HG03196 (cell line): ENCODE results near the gene ATP13A1.
A peak's percentile ranks its signal among the peaks of the same experiment; 100 is the strongest.

Experiments used
- ATAC-seq: cut with Tn5 transposase; IDR thresholded peaks from one replicate; pipeline ENCODE4 v1.9.1; 2021; ENCODE audit not compliant: unreplicated experiment

Gene ATP13A1

GRCh38 chr19:19645233-19645870 is 18.1 kb downstream of the ATP13A1 start:
- no peak for ATAC-seq

- no peak for ATAC-seq
Observed at GRCh38 chr19:19644054-19644388, 19.5 kb downstream of the ATP13A1 start.

GRCh38 chr19:19643158-19644053 is 20.1 kb downstream of the ATP13A1 start, which contains the start of gene GMIP:
TSS of gene GMIP (minus strand) at chr19:19643657. CDS start at chr19:19643529, 128 bp downstream.
- ATAC-seq, result peak; percentile 59

DNA sequence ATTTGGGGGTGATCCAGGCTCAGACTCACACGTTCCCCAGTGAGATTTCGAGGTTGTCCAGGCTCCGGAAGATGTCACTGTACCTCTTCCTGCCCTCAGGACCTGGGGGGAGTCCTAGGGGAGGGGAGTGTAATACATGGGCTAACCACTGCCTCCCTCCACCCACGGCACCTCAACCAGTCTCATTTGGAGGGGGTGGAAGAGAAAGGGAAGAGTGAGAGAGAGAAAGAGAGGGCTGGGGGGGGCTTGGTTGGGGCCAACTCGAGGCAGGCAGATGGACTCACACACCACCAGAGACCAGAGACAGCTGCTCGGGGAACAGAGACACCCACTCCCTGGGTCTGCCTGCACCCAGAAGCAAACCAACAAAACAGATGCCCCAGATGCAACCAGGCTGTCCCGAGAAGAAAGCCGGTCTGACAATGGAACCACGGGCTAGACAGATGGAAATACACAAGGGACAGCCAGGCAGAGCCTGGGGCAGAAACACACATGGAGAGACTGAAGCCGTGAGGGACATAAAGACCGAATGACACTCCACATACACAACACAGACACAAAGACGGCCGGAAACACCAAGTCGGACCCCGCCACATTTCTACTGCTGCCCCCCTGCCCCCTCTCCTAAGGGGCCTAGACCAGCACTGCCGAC is 20.8 kb downstream of the ATP13A1 start:
- ATAC-seq, result peak; percentile 8

DNA sequence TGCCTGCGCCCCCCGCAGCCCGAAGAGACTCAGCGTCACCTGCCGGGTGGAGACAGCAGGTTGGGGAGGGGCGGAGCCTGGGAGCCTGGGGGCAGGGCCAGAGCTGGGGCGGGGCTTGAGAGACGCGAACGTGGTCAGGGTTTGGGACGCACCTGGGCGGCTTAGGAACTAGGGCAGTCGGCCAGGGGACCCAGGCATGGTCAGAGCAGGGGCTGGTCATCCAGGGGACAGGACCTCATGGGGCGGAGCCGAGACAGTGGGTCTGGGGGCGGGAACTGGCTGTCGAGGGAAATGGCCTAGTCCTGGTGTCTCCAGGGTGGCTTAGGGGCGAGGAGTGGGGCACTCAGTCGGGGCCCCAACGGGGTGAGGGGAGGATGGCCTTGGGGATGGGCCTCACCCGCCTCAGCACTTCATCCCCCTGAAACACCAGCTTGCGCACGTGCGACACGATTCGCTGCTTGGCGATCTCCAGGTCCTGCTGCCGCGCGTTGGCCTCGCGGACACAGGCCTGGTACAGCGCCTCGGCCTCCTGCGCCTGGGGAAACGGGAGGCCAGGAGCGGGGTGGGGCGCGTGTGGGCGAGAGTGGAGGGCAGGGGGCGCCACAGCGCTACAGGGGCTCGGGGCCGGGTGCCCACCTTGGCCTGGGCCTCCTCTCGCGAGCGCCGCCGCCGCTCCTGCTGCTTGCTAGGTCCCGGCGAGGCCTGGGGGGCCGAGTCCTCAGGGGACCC is 25.8 kb downstream of the ATP13A1 start:
- ATAC-seq, result no peak

DNA sequence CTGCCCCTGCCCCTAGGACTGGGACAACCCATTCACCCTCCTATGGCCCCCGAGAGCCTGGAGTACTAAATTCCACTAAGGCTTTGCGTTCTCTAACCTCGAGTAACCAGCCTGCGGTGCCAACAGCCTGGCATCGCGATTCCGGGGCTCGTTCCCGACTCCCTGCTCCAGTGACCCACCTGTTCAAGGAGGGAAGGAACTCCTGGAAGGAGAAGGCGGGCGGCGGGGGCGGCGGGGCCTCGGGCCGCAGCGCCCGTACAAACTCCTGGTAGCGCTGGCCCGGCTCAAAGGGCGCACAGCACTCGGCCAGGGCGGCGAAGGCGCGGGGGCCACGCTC is 26.3 kb downstream of the ATP13A1 start:
- no peak for ATAC-seq

DNA sequence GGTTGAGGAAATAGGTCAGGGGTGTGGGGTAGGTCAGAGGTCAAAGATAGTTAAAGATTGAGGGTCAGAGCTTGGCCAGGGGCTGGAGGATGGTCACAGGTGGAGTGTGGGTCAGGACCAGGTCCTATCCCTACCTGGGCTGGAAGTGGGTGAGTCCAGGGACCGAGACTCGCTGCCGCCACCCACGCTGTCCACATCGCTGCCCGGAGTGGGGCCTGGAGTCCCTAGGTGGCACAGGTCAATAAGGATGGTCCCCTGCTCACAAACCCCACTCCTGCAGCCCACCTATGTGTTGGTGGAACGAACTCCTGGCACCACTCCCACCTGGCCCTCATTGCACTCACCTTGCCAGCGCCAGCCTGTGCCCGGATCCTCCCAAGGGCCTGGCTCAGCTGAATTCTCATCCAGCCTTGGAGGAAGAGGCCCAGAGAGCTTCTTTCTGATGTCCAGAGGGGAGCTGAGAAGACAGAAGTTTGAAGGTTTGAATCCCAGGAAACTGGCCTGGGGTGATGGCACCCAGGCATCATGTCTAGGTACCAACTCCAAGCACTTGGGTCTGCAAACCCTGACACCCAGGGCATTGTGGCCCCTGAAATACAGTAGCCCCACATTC is 26.8 kb downstream of the ATP13A1 start:
- ATAC-seq, result no peak

DNA sequence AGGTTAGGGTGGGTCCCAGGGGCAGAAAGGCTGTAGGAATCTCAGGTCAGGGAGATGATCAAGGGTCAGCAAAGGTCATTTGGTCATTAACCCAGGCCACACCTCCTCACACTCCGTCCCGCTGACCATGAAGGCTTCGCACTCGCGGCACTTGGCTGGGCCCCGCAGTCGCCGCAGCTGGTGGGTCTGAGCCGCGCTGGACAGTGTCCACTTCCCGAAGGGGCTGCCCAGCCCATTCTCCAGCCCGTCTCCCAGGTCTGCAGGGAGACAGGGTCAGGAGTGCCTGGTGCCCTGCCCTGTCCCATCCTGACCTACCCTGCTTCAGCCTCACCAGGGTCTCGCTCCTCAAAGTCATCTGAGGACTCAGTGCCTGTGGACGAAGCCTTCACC is 28.2 kb downstream of the ATP13A1 start:
- no peak for ATAC-seq

GRCh38 chr19:19634516-19635312 is 28.8 kb downstream of the ATP13A1 start:
- no peak for ATAC-seq

DNA sequence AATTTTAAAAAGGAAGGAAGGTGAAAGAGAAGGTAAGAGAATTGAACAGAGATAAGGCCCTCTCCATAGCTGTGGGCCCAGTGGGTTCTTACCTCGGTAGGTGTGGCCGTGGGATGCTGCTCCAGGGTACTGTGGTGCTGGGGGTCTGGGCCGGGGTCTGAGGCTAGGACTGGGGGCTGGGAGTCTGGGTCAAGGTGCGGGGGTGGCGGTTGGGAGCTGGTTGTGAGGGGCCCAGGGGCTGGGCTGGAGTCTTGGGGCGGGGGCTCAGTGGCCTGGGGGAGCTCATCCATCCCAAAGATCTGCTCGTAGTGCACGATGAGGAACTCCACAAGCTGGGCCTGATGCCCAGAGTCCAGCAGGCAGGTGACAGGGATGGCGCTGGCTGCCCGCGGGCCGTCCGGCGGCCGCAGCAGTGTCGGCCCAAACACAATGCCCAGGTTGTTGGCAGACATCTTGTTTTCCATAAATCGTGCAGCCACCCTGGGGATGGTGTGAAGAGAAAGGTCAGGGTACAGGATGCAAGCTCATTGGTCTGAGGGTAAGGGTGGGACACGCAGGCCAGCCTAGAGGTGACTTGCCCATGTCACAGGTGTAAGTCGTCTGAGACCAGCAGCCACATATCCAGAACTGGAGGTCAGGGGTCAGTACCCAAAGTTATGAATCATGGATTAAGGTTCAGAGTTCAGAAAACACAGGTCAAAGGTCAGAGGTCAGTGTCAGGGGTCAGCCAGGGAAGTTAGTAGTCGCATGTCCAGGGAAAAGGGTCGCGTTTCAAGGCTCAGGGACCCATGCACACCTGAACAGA is 29.6 kb downstream of the ATP13A1 start:
- no peak for ATAC-seq

GRCh38 chr19:19632661-19633060 is 30.8 kb downstream of the ATP13A1 start:
- no peak for ATAC-seq

DNA sequence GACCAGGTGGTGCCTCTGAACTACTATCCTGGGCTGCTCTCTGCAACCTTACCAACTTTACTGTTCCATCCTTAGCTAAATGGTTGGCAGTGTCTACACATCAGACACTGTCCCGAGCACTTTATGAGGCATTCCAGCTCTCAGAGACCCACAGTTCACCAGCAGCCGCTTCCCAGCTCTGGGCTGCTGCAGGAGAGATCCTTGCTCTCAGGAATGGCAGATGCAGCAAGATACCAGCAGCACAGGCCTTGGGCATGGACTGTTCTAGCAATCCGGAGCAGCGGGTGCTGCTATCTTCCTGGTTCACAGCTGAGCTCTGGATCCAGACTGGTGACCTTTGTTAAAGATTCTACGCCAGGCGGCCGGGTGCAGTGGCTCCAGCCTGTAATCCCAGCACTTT is 32.1 kb downstream of the ATP13A1 start:
- ATAC-seq, result no peak

DNA sequence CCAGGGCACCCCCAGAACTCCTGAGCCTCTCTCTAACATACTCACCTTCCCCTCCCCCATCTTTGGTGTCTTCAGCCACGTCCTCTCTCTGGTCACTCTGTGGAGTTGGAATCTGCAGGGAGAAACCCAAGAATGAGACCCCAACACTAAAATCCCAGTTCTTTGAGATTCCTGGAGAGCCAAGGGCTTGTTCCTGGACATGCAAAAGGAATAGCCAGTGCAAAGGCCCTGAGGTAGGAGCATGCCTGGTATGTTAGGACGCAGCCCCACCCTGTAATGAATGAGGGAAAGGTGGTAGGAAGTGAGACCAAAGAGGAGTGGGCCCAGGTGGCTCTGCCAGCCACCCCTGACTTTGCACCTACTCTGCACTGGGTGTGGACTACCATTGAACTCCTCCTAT is 33.0 kb downstream of the ATP13A1 start:
- no peak for ATAC-seq

DNA sequence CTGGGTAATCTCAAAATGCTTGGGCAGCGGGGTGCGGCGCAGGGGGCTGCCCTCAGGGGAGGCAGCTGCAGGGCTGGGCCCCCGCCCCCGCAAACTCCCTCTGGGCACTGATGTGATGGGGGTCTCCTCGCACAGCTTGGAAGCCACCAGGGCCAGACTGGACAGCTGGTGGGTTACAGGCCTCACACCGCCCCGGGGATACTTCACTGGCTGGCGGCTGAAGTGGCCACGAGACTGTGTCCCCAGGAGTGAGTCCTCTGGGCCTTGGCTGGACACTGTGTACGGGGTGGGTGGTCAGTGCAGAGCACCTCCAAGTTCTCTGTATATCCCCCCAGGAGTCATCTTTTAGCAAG is 33.4 kb downstream of the ATP13A1 start:
- ATAC-seq, result no peak

GRCh38 chr19:19628501-19629134 is 34.9 kb downstream of the ATP13A1 start:
- no peak for ATAC-seq

DNA sequence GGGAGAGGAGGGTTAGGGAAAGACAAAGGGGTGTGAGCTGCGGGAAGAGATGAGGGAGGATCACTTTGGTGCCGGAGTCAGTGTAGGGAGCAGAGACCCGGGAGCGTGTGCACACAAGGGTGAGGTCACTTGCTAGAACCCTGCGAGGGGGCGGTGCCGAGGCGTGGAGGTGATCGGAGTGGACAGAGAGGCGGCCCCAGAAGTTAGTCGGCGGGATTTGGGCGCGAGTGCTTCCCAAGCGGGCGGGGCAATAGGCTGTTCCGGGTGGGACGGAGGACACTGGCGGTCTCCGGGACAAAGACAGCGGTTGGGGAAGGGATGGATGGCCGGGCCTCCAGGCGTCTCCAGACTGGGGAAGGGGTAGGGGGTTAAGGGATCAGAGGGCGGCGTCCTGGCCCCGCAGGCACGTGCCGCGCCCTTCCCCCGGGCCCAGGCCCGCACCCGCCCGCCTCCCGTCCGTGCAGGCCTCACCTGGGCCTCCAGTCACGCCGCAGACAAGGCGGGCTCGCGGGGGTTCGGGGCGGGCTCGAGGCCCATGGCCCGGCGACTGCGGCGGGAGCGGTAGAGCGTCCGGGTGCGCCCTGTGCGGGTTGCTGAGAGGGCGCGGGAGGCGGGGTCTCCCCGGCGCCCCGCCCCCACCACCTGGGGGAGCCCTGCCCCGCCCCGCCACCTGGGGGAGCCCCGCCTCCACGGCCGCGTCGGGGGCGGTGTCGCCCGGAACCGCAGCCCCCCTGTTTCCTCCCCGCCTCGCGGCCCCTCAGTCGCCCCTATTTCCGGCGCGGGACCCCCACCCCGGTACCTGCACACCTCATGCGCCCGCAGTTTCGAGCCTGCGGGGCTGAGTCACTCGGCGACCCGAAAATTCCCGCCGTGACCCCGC is 35.6 kb downstream of the ATP13A1 start, which contains the start of gene LPAR2:
Gene LPAR2 (minus strand): TSS at position 600 of the 880 bp plus-strand sequence. CDS start 945 bp downstream, outside the sequence.
- no peak for ATAC-seq

- ATAC-seq, result no peak
Observed at GRCh38 chr19:19626516-19627472, 36.7 kb downstream of the ATP13A1 start.
